Jurkat, Clone E6-1 (cell line): ENCODE data around the gene HRH2. TPM values are rescaled to one million over a fixed set of nuclear protein-coding genes. Genes with fewer than 3 reads are reported as not detected.
"Not testable (repeated sequence)": the region's sequence is repeated elsewhere in the genome, so short reads cannot be mapped to it uniquely, and the experiment has no call there.

Source experiments
- DNase-seq: peaks from one replicate; pipeline ENCODE4 v3.0.0-alpha.2; 2011; ENCODE audit warnings: low read depth, low spot score
- H3K4me3 ChIP-seq: 2 replicates; pipeline ENCODE4 v1.5.1; 2011; ENCODE audit warnings: mild to moderate bottlenecking, low read length, control low read depth, moderate library complexity
- polyA plus RNA-seq: library from polyadenylated mRNA; unstranded; fragments of >200 nt; gene quantifications from one replicate; pipeline ENCODE4 v1.2.1, GENCODE V29; 2012; ENCODE audit warnings: missing spikeins; ENCODE audit not compliant: insufficient read length, insufficient read depth

The HRH2 gene
- not detected for polyA plus RNA-seq

DNA sequence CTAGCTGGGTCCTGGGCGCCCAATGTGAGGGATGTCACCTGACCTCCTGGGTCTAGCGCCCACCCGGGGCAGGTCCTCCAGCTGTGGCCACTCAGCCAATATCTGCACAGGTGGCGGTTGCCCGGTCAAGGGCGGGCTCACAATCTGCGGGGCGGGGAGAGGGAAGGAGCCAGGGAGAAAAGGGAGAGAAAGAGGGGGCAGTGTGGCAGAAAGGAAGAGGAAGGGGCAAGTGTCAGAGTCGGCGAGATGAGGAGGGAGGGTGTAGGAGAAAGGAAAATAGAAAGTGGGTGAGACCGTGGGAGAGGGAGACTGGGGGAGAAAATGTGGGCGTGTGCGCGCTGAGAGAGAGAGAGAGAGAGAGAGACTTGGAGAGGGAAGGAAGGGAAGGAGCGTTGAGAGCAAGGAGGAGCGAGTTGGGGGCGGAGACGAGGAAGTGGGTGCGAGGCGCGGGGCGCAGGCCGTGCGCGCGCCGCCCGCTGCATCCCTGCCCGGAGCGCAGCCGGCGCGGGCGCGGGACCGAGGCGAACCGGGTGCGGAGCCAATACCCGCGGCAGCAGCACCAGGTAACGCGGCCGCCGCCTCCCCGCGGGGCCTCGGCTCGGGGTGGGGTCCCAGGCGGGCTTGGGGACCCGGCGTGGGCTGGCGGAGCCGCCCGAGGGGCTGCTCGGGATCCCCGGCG, at the start of gene HRH2:
TSS of gene HRH2 (plus strand) at position 479 of the 679 bp plus-strand sequence. CDS start 25,163 bp downstream, outside the sequence.
- DNase-seq, result no peak

GRCh38 chr5:175609526-175609925, 48.3 kb upstream of the HRH2 start:
- no peak overlapping the region for H3K4me3 ChIP-seq
- no peak for DNase-seq

More for the DNA sequence above, at the start of gene HRH2:
- peak within 1 kb of the TSS; percentile 7 for H3K4me3 ChIP-seq

GRCh38 chr5:175610381-175610780, 47.5 kb upstream of the HRH2 start:
- H3K4me3 ChIP-seq, result no peak overlapping the region
- DNase-seq, result no peak

DNA sequence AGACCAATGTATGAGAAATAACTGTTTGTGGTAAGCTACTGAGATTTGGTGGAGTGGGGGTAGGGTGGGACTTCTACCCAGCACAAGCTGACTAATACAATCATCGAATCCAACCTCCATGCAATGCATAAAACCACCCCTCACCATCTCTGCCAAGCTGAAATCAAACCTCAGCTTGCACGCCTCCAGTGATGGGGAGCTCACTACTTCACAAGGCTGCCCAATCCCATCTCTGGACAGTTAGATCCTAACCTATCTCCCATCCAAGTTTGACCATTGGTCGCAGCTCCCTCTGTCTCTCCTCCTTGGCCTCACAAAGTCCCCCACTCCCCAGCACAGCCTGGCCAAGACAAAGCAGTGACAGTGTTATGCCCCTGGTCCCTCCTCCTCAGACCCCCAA, 47.0 kb upstream of the HRH2 start:
- DNase-seq, result no peak
- no peak overlapping the region for H3K4me3 ChIP-seq

GRCh38 chr5:175614223-175614815, 43.6 kb upstream of the HRH2 start:
- no peak for DNase-seq
- no peak overlapping the region for H3K4me3 ChIP-seq

- no peak overlapping the region for H3K4me3 ChIP-seq
- no peak for DNase-seq
Measured at GRCh38 chr5:175614861-175615260, 43.0 kb upstream of the HRH2 start.

GRCh38 chr5:175616083-175616482, 41.8 kb upstream of the HRH2 start:
- no peak overlapping the region for H3K4me3 ChIP-seq
- no peak for DNase-seq

DNA sequence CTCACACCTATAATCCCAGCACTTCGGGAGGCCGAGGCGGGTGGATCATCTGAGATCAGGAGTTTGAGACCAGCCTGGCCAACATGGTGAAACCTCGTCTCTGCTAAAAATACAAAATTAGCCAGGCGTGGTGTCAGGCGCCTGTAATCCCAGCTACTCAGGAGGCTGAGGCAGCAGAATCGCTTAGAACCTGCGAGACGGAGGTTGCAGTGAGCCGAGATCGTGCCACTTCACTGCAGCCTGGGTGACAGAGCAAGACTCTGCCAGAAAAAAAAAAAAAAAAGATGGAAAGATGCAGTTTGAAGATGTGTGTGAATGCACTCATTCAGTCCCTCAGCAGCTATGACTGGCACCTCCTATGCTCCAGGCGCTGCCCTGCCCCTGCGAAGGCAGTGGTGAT, 41.3 kb upstream of the HRH2 start:
- not testable (repeated sequence) for H3K4me3 ChIP-seq, DNase-seq

GRCh38 chr5:175617447-175617846, 40.4 kb upstream of the HRH2 start:
- DNase-seq, result no peak
- no peak overlapping the region for H3K4me3 ChIP-seq

DNA sequence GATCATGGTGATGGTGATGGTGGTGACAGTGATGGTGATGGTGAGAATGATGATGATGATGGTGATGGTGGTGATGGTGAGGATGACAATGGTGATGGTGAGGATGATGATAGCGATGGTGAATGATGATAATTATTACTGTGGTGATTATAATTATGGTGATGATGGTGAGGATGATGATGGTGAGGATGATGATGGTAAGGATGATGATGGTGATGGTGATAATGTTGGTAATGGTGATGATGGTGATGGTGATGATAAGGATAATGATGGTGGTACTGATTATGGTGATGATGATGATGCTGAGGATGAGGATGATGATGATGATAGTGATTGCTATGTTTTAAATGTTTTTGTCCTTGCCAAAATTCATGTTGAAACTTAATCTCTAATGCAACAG, 37.3 kb upstream of the HRH2 start:
- no peak overlapping the region for H3K4me3 ChIP-seq
- no peak for DNase-seq

DNA sequence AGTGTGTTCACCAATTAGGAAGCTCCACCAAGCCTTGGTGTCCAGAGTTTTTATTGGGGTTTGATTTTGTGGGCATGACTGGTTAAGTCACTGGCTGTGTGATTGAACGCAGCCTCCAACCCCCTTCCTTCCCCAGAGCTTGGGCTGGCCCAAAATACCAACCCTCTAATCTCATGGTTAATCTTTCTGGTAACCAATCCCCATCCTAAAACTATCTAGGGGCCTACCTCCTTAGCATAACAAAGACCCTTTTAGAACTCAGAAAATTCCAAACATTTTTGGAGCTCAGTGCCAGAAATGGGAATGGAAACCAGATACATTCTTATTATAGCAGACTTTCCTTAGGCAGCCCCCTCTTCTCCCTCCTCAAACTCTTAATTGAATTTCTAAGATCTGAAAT, 35.9 kb upstream of the HRH2 start:
- H3K4me3 ChIP-seq, result no peak overlapping the region
- no peak for DNase-seq

DNA sequence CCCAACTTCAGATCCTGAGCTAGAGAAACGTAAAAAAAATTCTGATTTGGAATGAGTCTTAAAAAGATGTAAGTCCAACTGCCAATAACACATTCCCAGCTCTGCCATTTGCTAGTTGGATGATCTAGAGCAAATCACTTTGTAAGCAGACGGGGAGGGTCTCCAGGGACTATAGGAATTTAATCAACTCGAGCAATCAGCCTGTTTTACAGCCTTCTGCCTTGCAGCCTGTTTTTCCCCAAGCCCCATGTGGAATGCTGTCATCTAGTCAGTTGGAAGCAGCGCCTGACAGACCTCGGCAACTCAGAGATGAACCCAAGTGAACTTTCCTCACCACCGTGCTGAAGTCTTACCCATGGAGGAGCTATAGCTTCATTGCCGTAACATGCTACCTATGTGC, 34.8 kb upstream of the HRH2 start:
- DNase-seq, result no peak
- H3K4me3 ChIP-seq, result no peak overlapping the region

GRCh38 chr5:175624316-175624715, 33.6 kb upstream of the HRH2 start:
- DNase-seq, result no peak
- no peak overlapping the region for H3K4me3 ChIP-seq

GRCh38 chr5:175627005-175627404, 30.9 kb upstream of the HRH2 start:
- H3K4me3 ChIP-seq, result no peak overlapping the region
- DNase-seq, result no peak

- H3K4me3 ChIP-seq, result no peak overlapping the region
- no peak for DNase-seq
Measured at GRCh38 chr5:175627739-175628138, 30.1 kb upstream of the HRH2 start.

DNA sequence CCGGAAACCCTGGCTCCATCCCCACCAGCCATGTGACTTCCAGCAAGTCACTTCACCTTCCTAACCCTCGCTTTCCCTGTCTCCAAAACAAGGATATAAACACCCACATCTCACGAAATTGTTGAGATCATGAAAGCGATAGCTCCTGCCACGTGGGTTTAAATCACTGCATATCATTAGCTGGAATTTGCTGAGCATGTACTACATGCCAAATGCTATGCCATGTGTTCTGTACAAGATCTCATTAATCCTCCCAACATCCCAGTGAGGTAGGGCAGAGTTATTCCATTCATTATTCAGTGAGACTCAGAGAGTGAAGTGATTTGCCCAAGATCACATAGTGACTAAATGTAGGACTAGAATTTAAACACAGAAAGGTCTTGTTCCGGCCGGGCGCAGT, 29.2 kb upstream of the HRH2 start:
- H3K4me3 ChIP-seq, result no peak overlapping the region
- no peak for DNase-seq

GRCh38 chr5:175629261-175629660, 28.6 kb upstream of the HRH2 start:
- no peak overlapping the region for H3K4me3 ChIP-seq
- DNase-seq, result no peak

DNA sequence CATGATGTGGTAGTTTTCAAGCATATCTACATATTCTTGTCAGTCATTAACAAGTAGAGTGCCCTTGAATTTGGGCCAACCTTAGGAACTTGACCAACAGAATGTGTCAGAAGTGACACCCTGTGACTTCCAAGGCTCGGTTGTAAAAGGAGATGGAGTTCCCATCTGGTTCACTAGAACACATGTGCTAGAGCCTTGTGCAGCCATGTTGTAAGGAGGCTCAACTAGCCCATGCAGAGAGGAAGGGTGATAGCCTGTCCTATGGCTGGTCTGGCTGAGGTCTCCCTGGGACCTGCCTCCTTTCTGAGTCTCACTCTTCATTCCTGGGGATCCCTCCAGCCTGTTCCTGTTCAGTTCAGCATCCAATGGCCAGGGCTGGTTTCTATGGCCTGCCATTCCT, 28.1 kb upstream of the HRH2 start:
- H3K4me3 ChIP-seq, result no peak overlapping the region
- DNase-seq, result no peak

- no peak overlapping the region for H3K4me3 ChIP-seq
- no peak for DNase-seq
Measured at GRCh38 chr5:175635854-175636584, 21.9 kb upstream of the HRH2 start.

DNA sequence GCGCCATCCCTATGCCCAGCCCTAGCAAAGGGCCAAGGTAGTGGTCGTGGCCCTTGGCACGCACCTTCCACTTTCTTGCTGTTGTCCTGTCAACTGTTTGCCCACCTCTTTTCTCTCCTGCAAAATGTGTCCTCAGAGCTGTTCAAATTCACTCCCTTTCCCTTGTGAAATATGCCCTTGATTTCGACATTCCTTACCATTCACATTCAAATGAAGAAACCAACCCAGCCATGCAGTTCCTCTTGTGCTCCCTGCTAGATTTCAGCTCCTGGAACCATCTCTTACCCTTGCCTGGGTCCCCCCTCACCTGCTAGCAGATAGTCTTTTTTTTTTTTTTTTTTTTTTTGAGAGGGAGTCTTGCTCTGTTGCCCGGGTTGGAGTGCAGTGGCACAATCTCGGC, 19.6 kb upstream of the HRH2 start:
- DNase-seq, result no peak
- no peak overlapping the region for H3K4me3 ChIP-seq
